Measurements from ENCODE around the gene SPI1.
"Not testable (repeated sequence)": the region's sequence is repeated elsewhere in the genome, so short reads cannot be mapped to it uniquely, and the experiment has no call there.

SPI1 gene

GRCh38 chr11:47316501-47316900 is 61.8 kb downstream of the SPI1 start:
- DNase-seq = not testable (repeated sequence)

DNA sequence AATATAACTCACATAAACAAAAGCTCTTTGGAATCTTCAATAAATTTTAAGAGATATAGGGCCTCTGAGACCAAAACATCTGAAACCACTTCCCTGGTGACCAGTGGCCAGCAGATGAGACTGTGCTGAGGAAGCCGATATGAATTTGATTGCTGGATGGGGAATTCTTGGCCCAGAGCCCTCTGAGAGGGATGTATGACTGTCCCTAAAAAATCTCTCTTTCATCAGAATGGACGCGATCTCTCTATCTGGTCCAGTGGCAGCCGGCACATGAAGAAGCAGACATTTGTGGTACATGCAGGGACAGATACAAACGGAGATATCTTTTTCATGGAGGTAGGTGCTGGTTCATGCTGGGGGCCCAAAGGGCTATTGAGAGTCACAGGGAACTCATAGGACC is 63.4 kb downstream of the SPI1 start:
- no peak for DNase-seq

- DNase-seq = no peak
Observed at GRCh38 chr11:47308050-47308823, 70.1 kb downstream of the SPI1 start.

DNA sequence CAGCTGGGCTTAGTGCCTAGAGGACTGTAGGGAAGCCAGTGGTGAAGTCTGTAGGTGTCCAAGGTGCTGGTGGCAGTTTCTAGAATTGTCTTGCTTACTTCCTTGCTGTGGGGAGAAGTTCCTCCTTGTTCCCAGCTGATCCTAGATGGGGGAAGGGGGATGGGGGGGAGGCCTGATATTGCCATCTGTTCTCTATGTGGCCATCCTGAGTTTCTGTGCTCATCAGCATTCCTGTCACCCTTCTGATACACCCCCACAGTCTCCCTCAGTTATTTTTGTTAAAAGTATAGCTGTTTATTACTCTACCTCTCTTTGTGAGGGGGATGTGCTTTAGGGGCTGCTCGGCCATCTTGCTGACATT is 71.9 kb downstream of the SPI1 start:
- DNase-seq = no peak

DNA sequence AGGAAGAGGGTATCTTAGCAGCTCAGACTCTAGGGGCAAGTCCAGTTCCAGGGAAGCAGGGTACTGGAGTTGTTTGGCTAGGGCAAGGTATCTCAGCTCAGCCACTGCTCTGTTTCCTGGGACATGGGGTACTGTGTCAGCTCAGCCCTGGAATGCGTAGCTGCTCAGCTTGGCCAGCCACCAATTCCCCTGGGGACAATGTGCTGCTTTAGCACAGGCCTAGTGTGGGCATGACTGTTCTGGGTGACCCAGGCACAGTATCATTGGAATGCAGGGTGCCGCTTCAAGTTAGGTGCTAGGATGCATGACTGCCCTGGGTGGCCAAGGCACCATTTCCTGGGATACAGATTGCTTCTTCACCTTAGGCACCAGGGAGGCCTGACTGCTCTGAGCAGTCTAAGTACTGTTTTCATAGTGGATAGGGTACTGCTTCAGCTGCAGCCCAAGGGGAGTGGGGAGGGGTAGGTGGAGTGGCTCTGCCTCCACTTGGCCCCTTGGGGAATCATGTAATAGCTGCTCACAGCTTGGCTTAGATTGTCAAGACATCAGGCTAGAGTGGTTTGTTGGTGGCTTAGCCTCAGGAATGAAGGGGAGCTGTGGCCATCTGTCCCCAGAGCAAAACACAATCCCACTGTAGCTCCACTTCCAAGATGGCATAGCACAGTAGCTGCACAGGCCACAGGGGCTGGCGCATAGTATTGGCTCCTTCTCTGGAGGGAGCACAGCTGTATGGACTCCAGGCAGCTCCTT is 72.4 kb downstream of the SPI1 start:
- DNase-seq = no peak

Data from MV-4-11 (cell line).